ENCODE results near the gene SAG. TPM values are rescaled to one million over a fixed set of nuclear protein-coding genes. Genes with fewer than 3 reads are reported as not detected.

SAG gene
- total and polyA plus RNA-seq, 7 donors, result not detected

- H3K4me1 ChIP-seq, result no peaks in the 10 kb centered on the region
- H3K4me3 ChIP-seq, result no peak overlapping the region
- H3K27me3 ChIP-seq (ENCODE audit: insufficient read depth in 3 of 3, low read length in 2 of 3), result no peaks in the 10 kb centered on the region
- 59 to 64% (median 63%) methylated on average over 8 of the region's 8 CpGs for WGBS, 3 donors
- intact Hi-C loops (cut with DNase I), result no loop called here
- H3K36me3 ChIP-seq (ENCODE audit: insufficient read depth in 1 of 2, low read depth in 1 of 2), result no peaks in the 10 kb centered on the region
- H3K9me3 ChIP-seq, result no peaks in the 10 kb centered on the region
- H3K27ac ChIP-seq, result no peak overlapping the region
- ATAC-seq (no peak), DNase-seq (no peak)
- TF ChIP-seq, protein P1, sequence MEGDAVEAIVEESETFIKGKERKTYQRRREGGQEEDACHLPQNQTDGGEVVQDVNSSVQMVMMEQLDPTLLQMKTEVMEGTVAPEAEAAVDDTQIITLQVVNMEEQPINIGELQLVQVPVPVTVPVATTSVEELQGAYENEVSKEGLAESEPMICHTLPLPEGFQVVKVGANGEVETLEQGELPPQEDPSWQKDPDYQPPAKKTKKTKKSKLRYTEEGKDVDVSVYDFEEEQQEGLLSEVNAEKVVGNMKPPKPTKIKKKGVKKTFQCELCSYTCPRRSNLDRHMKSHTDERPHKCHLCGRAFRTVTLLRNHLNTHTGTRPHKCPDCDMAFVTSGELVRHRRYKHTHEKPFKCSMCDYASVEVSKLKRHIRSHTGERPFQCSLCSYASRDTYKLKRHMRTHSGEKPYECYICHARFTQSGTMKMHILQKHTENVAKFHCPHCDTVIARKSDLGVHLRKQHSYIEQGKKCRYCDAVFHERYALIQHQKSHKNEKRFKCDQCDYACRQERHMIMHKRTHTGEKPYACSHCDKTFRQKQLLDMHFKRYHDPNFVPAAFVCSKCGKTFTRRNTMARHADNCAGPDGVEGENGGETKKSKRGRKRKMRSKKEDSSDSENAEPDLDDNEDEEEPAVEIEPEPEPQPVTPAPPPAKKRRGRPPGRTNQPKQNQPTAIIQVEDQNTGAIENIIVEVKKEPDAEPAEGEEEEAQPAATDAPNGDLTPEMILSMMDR (IDR thresholded peaks at IDR 0.05), result no peak
Observed at GRCh38 chr2:233312874-233313273, 5.3 kb downstream of the SAG start.

DNA sequence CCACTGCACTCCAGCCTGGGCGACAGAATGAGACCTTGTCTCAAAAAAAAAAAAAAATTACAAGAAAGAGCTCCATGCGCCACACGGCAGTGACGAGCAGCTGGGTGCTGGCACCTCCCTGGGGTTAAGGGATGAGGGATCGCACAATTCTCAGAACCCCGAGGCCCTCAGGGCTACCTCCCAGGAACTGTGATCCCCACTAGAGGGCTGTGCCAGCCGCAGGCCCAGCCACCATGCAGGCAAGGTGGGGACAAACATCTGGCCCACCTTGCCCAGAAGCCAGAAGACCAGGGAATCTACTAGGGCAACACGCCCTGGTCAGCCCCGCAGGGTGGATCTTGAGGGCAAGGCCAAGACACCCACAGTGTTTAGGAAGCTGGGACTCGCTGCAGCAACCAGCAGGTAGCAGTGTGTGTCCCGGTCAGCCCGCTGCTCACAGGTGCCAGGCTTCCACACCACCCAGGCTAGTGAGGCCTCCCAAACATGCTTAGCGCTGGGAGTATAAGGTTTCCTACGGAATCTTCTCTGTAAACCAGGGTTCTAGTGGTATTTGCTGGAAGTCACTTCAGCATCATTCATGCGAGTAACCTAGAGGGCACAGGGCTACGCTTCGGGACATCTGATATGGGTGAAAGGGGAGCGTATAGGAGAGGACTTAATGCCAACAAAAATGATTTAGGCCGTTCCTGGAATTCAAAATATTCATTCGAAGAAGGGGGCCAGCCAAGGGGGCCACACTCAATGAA, 6.7 kb downstream of the SAG start:
- ATAC-seq (no peak), DNase-seq (no peak)
- intact Hi-C loops (cut with DNase I), result no loop called here
- Histone ChIP-seq H3K4me3 (no peak overlapping the region), H3K36me3 (ENCODE audit: insufficient read depth in 1 of 2, low read depth in 1 of 2) (no peaks in the 10 kb centered on the region), H3K9me3 (no peaks in the 10 kb centered on the region), H3K27ac (no peak overlapping the region), H3K27me3 (ENCODE audit: insufficient read depth in 3 of 3, low read length in 2 of 3) (no peaks in the 10 kb centered on the region), H3K4me1 (no peaks in the 10 kb centered on the region)
- 82 to 85% (median 82%) methylated on average over 19 to 20 of the region's 20 CpGs for WGBS, 3 donors
- TF ChIP-seq, protein P1 (IDR thresholded peaks at IDR 0.05), result no peak

DNA sequence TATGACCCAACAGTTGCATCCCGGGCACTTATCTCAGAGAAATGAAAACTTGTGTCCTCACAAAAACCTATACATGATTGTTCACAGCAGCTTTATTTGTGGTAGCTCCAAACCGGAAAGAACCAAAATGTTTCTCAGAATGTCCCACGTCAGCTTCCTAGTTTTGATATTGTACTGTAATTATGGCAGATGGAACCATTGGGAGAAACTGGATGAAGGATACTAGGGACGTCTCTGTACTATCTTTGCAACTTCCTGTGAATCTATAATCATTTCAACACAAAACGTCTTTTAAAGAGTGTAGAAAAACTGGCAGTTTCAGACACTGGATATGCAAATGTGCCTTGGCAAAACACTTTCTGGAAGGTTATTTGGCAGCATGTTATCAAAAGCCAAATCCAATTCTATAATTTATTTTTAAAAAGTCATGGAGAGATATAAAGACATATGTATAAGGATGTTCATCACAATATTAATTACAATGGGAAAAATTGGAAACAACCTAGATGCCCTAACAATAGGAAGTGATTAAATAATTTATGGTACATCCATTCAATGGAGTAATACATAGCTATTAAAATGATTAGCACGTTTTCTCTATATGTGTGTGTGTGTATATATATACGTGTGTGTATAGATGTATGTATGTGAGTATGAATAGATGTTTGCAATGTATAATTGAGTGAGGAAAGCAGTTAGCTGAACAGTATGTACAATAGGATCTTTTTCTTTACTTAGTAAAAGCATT, 9.8 kb downstream of the SAG start:
- Histone ChIP-seq H3K27me3 (ENCODE audit: insufficient read depth in 3 of 3, low read length in 2 of 3) (no peaks in the 10 kb centered on the region), H3K4me3 (no peak overlapping the region), H3K4me1 (no peaks in the 10 kb centered on the region), H3K36me3 (ENCODE audit: insufficient read depth in 1 of 2, low read depth in 1 of 2) (no peaks in the 10 kb centered on the region), H3K9me3 (no peaks in the 10 kb centered on the region), H3K27ac (no peak overlapping the region)
- intact Hi-C loops (cut with DNase I), result no loop called here
- ATAC-seq (no peak), DNase-seq (no peak)
- 73 to 78% (median 74%) methylated on average over 7 of the region's 7 CpGs for WGBS, 3 donors
- TF ChIP-seq, protein P1 (IDR thresholded peaks at IDR 0.05), result no peak

GRCh38 chr2:233319256-233319655, 11.6 kb downstream of the SAG start:
- no peaks in the 10 kb centered on the region for H3K4me1 ChIP-seq
- no peak overlapping the region for H3K4me3 ChIP-seq
- DNase-seq (no peak), ATAC-seq (no peak)
- no peak overlapping the region for H3K27ac ChIP-seq
- TF ChIP-seq, protein P1 (IDR thresholded peaks at IDR 0.05), result no peak
- H3K9me3 ChIP-seq, result no peaks in the 10 kb centered on the region
- no peaks in the 10 kb centered on the region for H3K36me3 ChIP-seq (ENCODE audit: insufficient read depth in 1 of 2, low read depth in 1 of 2)
- WGBS, 3 donors, result 74 to 81% (median 76%) methylated on average over 5 of the region's 5 CpGs
- intact Hi-C loops (cut with DNase I), result no loop called here
- H3K27me3 ChIP-seq (ENCODE audit: insufficient read depth in 3 of 3, low read length in 2 of 3), result no peaks in the 10 kb centered on the region

Measured in psoas muscle (tissue), 8 donors.